Osteocyte (in vitro differentiated cells): ENCODE data around the gene CDC42SE2. TPM values are rescaled to one million over a fixed set of nuclear protein-coding genes. Genes with fewer than 3 reads are reported as not detected.
"Not testable (repeated sequence)": the region's sequence is repeated elsewhere in the genome, so short reads cannot be mapped to it uniquely, and the experiment has no call there.

Source experiments
- DNase-seq: peaks from one replicate; pipeline ENCODE4 v3.0.0; 2021; ENCODE audit warnings: mixed read lengths; ENCODE audit not compliant: unreplicated experiment; ENCODE audit errors: extremely low spot score
- H3K27ac Mint-ChIP-seq: one replicate; pipeline ENCODE4 v1.8.0; 2021; ENCODE audit warnings: mild to moderate bottlenecking, mixed read lengths; ENCODE audit not compliant: unreplicated experiment
- H3K27me3 Mint-ChIP-seq: one replicate; pipeline ENCODE4 v1.8.0; 2021; ENCODE audit warnings: mixed read lengths; ENCODE audit not compliant: unreplicated experiment
- H3K36me3 Mint-ChIP-seq: one replicate; pipeline ENCODE4 v1.8.0; 2021; ENCODE audit warnings: mixed read lengths; ENCODE audit not compliant: unreplicated experiment
- H3K4me1 Mint-ChIP-seq: one replicate; pipeline ENCODE4 v1.8.0; 2021; ENCODE audit warnings: mixed read lengths; ENCODE audit not compliant: unreplicated experiment
- H3K4me3 Mint-ChIP-seq: one replicate; pipeline ENCODE4 v1.8.0; 2021; ENCODE audit warnings: mild to moderate bottlenecking, moderate library complexity, mixed read lengths; ENCODE audit not compliant: unreplicated experiment
- H3K9me3 Mint-ChIP-seq: one replicate; pipeline ENCODE4 v1.8.0; 2021; ENCODE audit warnings: mixed read lengths; ENCODE audit not compliant: unreplicated experiment
- CTCF ChIP-seq: fragments of 200-600 bp; sonication (generic); IDR thresholded peaks from 2 replicates; pipeline ENCODE4 v1.5.0; 2021; ENCODE audit warnings: antibody characterized with exemption, mild to moderate bottlenecking, moderate library complexity
- total RNA-seq: library from RNA; stranded (reverse); gene quantifications from 2 replicates; pipeline ENCODE4 v1.2.1, GENCODE V29; 2021

The CDC42SE2 gene
- total RNA-seq, 1 donor from 2014 or later = 21.6 TPM

GRCh38 chr5:131337240-131338050 is 73.6 kb downstream of the CDC42SE2 start:
- H3K27ac Mint-ChIP-seq, H3K27me3 Mint-ChIP-seq, H3K4me1 Mint-ChIP-seq, H3K4me3 Mint-ChIP-seq, DNase-seq: not testable (repeated sequence)
- Mint-ChIP-seq H3K36me3 (peaks cover 30% of the 10 kb centered on the region), H3K9me3 (peaks cover 16% of the 10 kb centered on the region)

GRCh38 chr5:131338051-131338453 is 74.2 kb downstream of the CDC42SE2 start:
- no peak for TF ChIP-seq CTCF
- H3K27me3 Mint-ChIP-seq = no peaks in the 10 kb centered on the region
- no peak for DNase-seq
- peaks cover 19% of the 10 kb centered on the region for H3K9me3 Mint-ChIP-seq
- no peak overlapping the region for H3K27ac Mint-ChIP-seq
- no peaks in the 10 kb centered on the region for H3K4me1 Mint-ChIP-seq
- no peak overlapping the region for H3K4me3 Mint-ChIP-seq
- H3K36me3 Mint-ChIP-seq = peaks cover 32% of the 10 kb centered on the region

GRCh38 chr5:131344288-131344687 is 80.4 kb downstream of the CDC42SE2 start:
- DNase-seq, H3K27ac Mint-ChIP-seq, H3K4me1 Mint-ChIP-seq, H3K4me3 Mint-ChIP-seq, H3K27me3 Mint-ChIP-seq: not testable (repeated sequence)
- H3K9me3 Mint-ChIP-seq = peaks cover 13% of the 10 kb centered on the region
- H3K36me3 Mint-ChIP-seq = peaks cover 19% of the 10 kb centered on the region

- H3K27me3 Mint-ChIP-seq, H3K4me3 Mint-ChIP-seq, H3K27ac Mint-ChIP-seq, DNase-seq, H3K4me1 Mint-ChIP-seq: not testable (repeated sequence)
- peaks cover 18% of the 10 kb centered on the region for H3K36me3 Mint-ChIP-seq
- H3K9me3 Mint-ChIP-seq = peaks cover 13% of the 10 kb centered on the region
Measured at GRCh38 chr5:131346204-131346603, 82.4 kb downstream of the CDC42SE2 start.

- Mint-ChIP-seq H3K4me3 (no peak overlapping the region), H3K4me1 (peaks cover 29% of the 10 kb centered on the region), H3K9me3 (no peaks in the 10 kb centered on the region), H3K27me3 (no peaks in the 10 kb centered on the region), H3K27ac (no peak overlapping the region), H3K36me3 (no peaks in the 10 kb centered on the region)
- no peak for TF ChIP-seq CTCF
- no peak for DNase-seq
Measured at GRCh38 chr5:131353991-131354390, 90.1 kb downstream of the CDC42SE2 start.

GRCh38 chr5:131355971-131356528 is 92.2 kb downstream of the CDC42SE2 start:
- DNase-seq = no peak
- peaks cover 29% of the 10 kb centered on the region for H3K4me1 Mint-ChIP-seq
- H3K4me3 Mint-ChIP-seq = peak overlapping the region; percentile 51
- H3K9me3 Mint-ChIP-seq = no peaks in the 10 kb centered on the region
- H3K27ac Mint-ChIP-seq = peak overlapping the region; percentile 61
- peaks cover 6% of the 10 kb centered on the region for H3K36me3 Mint-ChIP-seq
- H3K27me3 Mint-ChIP-seq = no peaks in the 10 kb centered on the region
- TF ChIP-seq CTCF = no peak
